NOMO-1 treated with DMSO at 0.1 percent for 48 hours (cell line): ENCODE results near the gene FOXE1.

ENCODE experiments used
- DNase-seq: peaks from one replicate; lab custom pipeline; 2025; ENCODE audit not compliant: unreplicated experiment; lab: John Stamatoyannopoulos, UW

The FOXE1 gene

DNA sequence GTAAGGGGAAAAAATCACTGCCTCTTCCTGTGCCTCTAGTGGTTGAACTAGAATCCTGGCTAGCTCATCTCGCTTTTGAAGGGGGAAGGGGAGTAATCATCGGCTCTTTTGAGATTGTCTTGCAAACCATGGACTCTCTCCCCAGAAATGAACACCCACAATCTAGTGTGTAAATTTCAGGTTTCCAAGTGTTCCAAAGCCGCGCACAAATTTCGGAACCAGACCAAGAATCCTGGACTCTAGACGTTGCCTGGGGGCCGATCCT is 4.9 kb upstream of the FOXE1 start:
- no peak for DNase-seq

- DNase-seq, result no peak
Observed at GRCh38 chr9:97848480-97849237, 4.4 kb upstream of the FOXE1 start.

DNA sequence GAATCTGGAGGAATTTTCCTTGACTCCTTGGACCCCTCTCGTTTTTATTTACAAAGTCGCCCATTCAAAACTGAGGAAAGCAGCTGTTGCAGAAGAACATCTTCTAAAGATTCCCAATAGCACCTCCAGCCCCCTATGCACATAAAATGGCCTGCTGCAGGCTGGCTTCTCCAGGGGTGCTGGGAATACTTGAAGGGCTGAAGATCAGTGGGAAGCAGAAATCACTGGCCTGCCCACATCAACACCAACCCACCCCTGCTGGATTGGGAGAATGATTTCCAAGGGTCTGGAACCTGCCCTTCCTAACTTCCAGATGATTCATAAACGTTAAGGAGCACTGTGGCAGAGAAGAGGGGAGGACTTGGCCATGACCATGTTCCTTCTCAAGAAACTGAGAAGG is 3.0 kb upstream of the FOXE1 start:
- no peak for DNase-seq

DNA sequence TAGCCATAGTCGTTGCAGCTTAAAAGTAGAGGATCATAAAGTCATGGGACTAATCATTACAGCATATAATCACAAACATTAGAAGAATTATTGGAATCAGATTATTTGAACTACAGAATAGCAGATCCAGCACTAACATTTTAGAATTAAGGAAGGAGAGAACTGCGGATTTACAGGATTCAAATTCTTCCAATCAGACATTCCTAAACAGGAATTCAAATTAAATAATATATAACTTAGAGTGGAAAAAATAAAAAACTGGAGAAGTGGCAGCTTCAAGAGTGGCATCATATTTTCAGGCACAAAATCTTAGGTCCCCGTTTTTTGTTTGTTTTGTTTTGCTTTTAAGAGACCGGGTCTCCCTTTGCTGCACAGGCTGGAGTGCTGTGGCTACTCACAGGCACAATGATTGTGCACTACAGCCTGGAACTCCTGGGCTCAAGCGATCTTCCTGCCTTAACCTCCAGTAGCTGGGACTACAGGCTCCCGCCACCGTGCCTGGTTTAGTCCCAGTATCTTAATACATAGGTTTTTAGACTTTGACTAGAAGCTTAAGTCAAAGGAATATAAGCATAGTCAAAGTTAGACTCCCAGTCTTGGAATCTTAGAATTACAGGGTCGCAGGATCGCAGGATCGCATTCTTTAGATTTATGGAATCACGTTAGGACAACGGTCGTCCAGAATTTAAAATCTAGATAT is 2.1 kb upstream of the FOXE1 start:
- no peak for DNase-seq

DNA sequence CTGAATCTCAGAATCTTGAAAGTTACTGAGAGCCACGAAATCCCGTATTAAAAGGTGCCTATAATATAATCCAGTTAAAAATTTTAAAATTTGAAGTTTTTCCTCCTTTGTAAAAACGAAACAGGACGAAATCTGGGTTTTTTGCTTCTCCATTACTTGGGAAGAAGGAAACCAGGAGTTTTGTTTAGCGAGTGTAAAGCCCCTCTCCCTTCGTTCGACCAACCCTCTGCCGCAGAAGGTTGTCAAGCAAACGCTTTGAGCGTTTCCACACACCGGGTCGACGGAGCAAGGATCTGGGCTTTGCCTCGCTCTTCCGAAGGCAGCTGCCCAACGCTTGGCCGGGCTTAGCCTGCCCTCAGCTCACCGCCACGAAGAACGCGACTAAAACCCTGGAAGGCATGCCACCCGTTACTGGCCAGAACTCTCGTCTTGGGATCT is 1.6 kb upstream of the FOXE1 start:
- DNase-seq, result no peak

DNA sequence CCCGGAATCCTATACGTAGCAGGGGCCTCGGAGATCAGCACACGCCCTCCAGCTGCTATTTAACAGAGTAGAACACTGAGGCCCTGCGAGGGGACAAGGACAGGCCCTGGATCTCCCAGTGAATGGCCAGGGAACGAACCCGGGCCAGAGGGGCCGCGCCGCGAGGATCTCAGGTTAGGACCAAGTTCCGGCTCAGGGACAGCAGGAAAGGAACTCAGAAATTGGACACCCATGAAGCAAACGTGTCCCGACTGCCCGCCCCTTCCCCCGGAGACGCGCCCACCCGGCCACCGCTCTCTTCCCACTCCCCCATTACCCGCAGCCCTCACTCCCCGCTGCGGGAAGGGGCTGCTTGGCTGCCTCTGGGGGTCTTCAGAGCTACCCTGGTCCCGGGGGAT is 1.0 kb upstream of the FOXE1 start:
- no peak for DNase-seq

DNA sequence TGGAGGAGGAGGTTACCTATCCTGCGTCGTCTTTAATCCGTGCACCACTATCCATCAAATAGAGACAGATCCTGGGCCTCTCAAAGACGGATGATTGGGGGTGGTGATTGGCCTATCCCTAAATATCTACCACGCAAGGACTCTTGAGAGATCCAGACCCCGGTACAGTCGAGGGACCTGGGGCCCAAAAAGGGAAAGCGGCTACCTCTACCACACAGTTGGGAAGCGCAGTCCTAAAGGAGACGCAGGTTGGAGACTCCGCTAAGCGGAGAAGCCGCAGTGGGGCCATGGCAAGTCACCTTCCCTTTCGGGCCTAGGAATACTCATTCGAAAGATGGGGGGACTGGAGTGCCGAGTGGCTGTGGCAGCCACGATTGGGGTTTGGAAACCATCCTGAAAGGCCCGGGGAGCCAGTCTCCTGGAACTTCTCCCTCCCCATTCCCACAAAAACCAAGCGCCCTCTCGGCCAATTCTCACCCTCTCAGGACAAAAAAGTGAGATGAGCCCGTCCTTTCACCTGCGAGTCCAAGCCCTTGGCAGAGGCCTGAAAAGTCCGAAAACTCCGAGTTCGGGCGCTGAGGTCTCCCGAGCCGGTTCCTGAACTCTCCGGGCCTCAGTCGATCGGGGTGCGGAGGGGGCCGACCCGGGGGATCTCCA is 499 bp upstream of the FOXE1 start:
- no peak for DNase-seq

DNA sequence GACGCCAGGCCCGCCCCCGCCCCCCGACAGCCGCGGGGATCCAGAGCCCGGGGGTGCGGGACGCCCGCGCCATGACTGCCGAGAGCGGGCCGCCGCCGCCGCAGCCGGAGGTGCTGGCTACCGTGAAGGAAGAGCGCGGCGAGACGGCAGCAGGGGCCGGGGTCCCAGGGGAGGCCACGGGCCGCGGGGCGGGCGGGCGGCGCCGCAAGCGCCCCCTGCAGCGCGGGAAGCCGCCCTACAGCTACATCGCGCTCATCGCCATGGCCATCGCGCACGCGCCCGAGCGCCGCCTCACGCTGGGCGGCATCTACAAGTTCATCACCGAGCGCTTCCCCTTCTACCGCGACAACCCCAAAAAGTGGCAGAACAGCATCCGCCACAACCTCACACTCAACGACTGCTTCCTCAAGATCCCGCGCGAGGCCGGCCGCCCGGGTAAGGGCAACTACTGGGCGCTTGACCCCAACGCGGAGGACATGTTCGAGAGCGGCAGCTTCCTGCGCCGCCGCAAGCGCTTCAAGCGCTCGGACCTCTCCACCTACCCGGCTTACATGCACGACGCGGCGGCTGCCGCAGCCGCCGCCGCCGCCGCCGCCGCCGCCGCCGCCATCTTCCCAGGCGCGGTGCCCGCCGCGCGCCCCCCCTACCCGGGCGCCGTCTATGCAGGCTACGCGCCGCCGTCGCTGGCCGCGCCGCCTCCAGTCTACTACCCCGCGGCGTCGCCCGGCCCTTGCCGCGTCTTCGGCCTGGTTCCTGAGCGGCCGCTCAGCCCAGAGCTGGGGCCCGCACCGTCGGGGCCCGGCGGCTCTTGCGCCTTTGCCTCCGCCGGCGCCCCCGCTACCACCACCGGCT is 1.0 kb downstream of the FOXE1 start:
- peak; percentile 46 for DNase-seq

- DNase-seq, result no peak
Observed at GRCh38 chr9:97854696-97855485, 1.9 kb downstream of the FOXE1 start.

DNA sequence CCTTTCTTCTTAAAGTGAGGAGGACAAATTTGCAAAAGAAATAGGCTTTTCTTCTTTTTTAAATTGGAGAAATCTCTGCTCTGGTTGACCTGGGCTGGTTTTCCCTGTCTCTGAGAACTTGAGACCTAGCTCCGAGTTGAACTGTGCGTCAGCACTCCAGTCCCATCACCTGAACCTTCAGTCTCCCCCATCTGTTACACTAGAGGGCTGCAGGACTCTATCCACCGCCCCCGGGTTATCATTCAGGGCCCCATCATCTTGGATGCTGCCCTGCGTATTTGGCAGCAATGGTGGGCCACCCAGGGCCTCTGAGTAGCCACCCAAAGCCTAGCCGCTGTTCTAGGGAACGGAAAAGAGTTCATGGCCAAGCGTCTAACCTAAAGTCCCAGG is 2.5 kb downstream of the FOXE1 start:
- no peak for DNase-seq

GRCh38 chr9:97855899-97856298 is 2.9 kb downstream of the FOXE1 start:
- DNase-seq, result no peak

- no peak for DNase-seq
Observed at GRCh38 chr9:97856857-97857605, 4.0 kb downstream of the FOXE1 start.

GRCh38 chr9:97857606-97858392 is 4.8 kb downstream of the FOXE1 start:
- no peak for DNase-seq

- DNase-seq, result no peak
Observed at GRCh38 chr9:97858393-97858713, 5.3 kb downstream of the FOXE1 start.

DNA sequence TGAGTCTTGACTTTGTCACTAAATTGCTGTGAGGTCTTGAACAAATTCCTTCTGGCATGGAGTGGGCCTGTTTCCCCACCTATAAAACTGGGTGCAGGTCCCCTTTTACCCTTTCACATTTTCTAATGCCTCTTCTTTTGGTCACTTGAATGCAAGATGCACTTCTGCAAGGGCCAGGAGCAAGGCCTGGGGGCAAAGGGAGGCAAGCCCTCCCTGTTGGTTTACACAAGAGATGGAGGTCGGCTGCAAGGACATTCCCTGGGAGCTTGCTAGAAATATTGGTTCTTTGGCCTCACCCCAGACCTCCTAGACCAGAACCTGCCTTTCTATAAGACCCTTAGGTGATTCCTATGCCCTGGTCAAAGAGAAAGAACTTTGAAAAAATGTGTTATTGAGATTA is 5.8 kb downstream of the FOXE1 start:
- no peak for DNase-seq

- no peak for DNase-seq
Observed at GRCh38 chr9:97859346-97859745, 6.3 kb downstream of the FOXE1 start.

- DNase-seq, result no peak
Observed at GRCh38 chr9:97860451-97861147, 7.6 kb downstream of the FOXE1 start.

DNA sequence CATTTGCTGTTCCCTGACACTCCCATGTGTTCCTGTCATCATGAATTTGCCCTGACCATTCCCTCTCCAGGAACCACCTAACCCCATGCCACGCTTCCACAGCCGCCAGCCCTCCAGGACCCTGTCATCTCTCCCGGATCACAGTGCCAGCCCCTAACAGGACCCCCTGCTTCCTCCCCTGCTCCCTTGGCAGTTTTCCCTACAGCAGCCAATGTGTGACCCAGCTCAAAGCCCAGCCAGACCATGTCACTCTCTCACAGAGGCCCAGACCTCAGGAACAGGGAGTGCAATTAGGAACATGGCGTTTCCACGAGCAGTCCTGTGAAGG is 8.1 kb downstream of the FOXE1 start:
- DNase-seq, result no peak

DNA sequence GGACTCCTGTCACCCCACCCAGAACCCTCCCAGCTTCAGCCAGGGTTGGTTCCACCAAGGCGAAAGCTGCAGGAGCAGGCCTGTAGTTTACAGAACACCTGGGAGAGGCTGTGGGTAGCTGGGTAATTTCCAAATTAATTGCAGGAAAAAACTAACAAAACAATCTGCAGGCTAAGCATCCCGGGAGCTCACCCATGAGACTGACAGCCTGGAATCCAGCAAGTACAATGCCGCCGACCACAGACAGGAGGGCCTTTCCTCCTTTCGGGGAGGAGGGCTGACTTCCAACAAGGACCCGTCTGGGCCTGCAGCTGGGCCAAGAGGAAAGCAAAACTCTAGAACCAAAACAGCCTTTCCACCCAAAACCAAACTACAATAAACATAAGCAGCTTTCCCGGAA is 10.3 kb downstream of the FOXE1 start:
- DNase-seq, result no peak
